Activated naive CD8-positive, alpha-beta T cell (primary cell): ENCODE measurements around the gene BEX4.
"Not testable (repeated sequence)": the region's sequence is repeated elsewhere in the genome, so short reads cannot be mapped to it uniquely, and the experiment has no call there.

Experiments
- H3K27ac Mint-ChIP-seq: one replicate; pipeline ENCODE4 v1.8.0; 2021; ENCODE audit warnings: mixed read lengths
- H3K27me3 Mint-ChIP-seq: one replicate; pipeline ENCODE4 v1.8.0; 2021; ENCODE audit warnings: mixed read lengths
- H3K36me3 Mint-ChIP-seq: one replicate; pipeline ENCODE4 v1.8.0; 2021; ENCODE audit warnings: mixed read lengths
- H3K4me1 Mint-ChIP-seq: one replicate; pipeline ENCODE4 v1.8.0; 2021; ENCODE audit warnings: low read depth, mixed read lengths
- H3K4me3 Mint-ChIP-seq: one replicate; pipeline ENCODE4 v1.8.0; 2021; ENCODE audit warnings: mild to moderate bottlenecking, mixed read lengths
- H3K9me3 Mint-ChIP-seq: one replicate; pipeline ENCODE4 v1.8.0; 2021; ENCODE audit warnings: low read depth, mixed read lengths

Gene BEX4

GRCh38 chrX:103215425-103215991 is 600 bp downstream of the BEX4 start:
- peak overlapping the region; percentile 64 for H3K27ac Mint-ChIP-seq
- H3K9me3 Mint-ChIP-seq, result no peaks in the 10 kb centered on the region
- H3K4me3 Mint-ChIP-seq, result peak overlapping the region; percentile 76
- H3K4me1 Mint-ChIP-seq, result peaks cover 15% of the 10 kb centered on the region
- no peaks in the 10 kb centered on the region for H3K27me3 Mint-ChIP-seq
- no peaks in the 10 kb centered on the region for H3K36me3 Mint-ChIP-seq

- Mint-ChIP-seq H3K27me3 (peaks cover 5% of the 10 kb centered on the region), H3K27ac (no peak overlapping the region)
Measured at GRCh38 chrX:103220511-103221323, 5.8 kb downstream of the BEX4 start.

GRCh38 chrX:103225918-103226317 is 11.0 kb downstream of the BEX4 start:
- H3K36me3 Mint-ChIP-seq, H3K9me3 Mint-ChIP-seq, H3K27ac Mint-ChIP-seq, H3K27me3 Mint-ChIP-seq, H3K4me1 Mint-ChIP-seq, H3K4me3 Mint-ChIP-seq: not testable (repeated sequence)

More at GRCh38 chrX:103220511-103221323, 5.8 kb downstream of the BEX4 start:
- H3K36me3 Mint-ChIP-seq, result no peaks in the 10 kb centered on the region
- H3K9me3 Mint-ChIP-seq, result no peaks in the 10 kb centered on the region
- no peak overlapping the region for H3K4me3 Mint-ChIP-seq
- H3K4me1 Mint-ChIP-seq, result peaks cover 10% of the 10 kb centered on the region

DNA sequence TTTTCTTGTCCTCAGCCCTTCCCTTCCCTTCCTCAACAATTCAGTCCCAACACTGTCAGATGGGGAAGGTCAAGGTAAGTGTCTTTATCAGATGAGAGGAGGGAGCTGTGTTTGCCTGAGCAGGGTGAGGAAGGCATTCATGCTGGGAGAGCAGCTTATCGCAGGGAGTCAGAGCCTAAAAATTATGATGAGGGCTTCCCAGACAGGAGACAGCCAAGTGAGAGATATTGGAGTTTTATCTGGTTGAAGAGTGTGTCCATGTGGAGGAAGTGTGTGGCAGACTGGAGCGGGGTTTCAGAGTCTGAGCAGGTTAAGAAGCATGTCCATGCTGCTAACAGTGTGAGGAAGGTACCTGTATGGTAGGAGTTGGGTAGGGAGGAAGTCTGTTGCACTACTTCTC is 18.4 kb downstream of the BEX4 start:
- Mint-ChIP-seq H3K27ac (no peak overlapping the region), H3K9me3 (no peaks in the 10 kb centered on the region), H3K4me1 (no peaks in the 10 kb centered on the region), H3K27me3 (peaks cover 2% of the 10 kb centered on the region), H3K36me3 (no peaks in the 10 kb centered on the region), H3K4me3 (no peak overlapping the region)

GRCh38 chrX:103234869-103235268 is 20.0 kb downstream of the BEX4 start:
- Mint-ChIP-seq H3K36me3 (no peaks in the 10 kb centered on the region), H3K4me1 (no peaks in the 10 kb centered on the region), H3K27ac (no peak overlapping the region), H3K27me3 (no peaks in the 10 kb centered on the region), H3K4me3 (no peak overlapping the region), H3K9me3 (no peaks in the 10 kb centered on the region)

DNA sequence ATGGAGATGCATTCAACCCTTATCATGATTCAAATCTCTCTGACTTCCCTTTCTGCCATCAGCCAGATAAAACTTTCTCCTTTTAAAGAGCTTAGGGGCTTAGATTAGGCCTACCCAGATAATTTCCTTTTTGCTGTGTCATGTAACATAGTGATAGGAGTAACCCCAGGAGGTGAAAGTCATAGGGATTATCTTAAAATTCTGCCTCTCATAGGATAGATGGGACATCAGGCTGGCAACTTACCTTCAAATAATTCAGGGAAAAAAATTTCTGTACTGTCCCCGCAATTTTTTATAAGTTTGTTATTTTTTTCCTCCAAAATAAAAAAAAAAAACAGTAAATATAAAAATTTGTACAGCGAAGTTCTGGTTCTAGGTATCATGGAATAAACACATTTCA is 20.7 kb downstream of the BEX4 start:
- H3K27ac Mint-ChIP-seq, H3K27me3 Mint-ChIP-seq, H3K4me3 Mint-ChIP-seq, H3K36me3 Mint-ChIP-seq, H3K9me3 Mint-ChIP-seq, H3K4me1 Mint-ChIP-seq: not testable (repeated sequence)

DNA sequence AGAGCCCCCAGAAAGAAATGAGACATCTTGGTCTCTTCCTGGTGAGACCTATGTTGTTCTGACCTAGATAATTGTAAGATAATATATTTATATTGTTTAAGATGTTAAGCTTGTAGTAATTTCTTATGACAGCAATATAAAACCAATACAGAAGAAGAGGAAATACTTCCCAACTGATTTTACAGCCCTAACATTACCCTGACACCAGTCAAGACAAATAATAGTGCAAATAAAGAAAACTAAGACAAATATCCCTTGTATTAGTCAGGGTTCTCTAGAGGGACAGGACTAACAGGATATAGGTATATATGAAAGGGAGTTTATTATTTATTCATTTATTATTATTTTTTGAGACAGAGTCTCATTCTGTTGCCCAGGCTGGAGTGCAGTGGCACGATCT is 21.4 kb downstream of the BEX4 start:
- H3K9me3 Mint-ChIP-seq, result no peaks in the 10 kb centered on the region
- no peaks in the 10 kb centered on the region for H3K4me1 Mint-ChIP-seq
- H3K36me3 Mint-ChIP-seq, result no peaks in the 10 kb centered on the region
- H3K27me3 Mint-ChIP-seq, result no peaks in the 10 kb centered on the region
- H3K27ac Mint-ChIP-seq, result no peak overlapping the region
- no peak overlapping the region for H3K4me3 Mint-ChIP-seq

DNA sequence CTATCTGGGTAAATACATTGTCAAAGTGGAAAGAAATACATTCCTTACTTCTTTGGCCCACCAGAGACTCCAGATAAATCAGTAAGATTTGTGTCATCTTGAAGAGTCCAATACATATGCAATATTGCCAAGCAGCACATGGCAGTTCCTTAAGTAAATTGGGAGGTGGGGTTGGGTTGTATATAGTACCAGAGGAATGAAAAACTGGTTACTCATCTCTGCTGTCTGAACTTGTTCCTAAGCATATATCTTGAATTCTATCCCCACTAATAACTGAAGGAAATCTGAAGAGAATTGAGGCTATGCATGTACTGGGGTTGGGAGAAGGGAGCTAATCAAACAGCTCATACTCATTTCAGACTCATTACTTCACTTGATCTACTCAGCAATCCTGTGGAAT is 25.2 kb downstream of the BEX4 start:
- no peak overlapping the region for H3K4me3 Mint-ChIP-seq
- H3K27me3 Mint-ChIP-seq, result no peaks in the 10 kb centered on the region
- H3K9me3 Mint-ChIP-seq, result no peaks in the 10 kb centered on the region
- H3K36me3 Mint-ChIP-seq, result no peaks in the 10 kb centered on the region
- no peak overlapping the region for H3K27ac Mint-ChIP-seq
- no peaks in the 10 kb centered on the region for H3K4me1 Mint-ChIP-seq

GRCh38 chrX:103248553-103248952 is 33.6 kb downstream of the BEX4 start:
- H3K4me3 Mint-ChIP-seq, result no peak overlapping the region
- H3K9me3 Mint-ChIP-seq, result no peaks in the 10 kb centered on the region
- no peaks in the 10 kb centered on the region for H3K36me3 Mint-ChIP-seq
- H3K4me1 Mint-ChIP-seq, result peaks cover 8% of the 10 kb centered on the region
- H3K27me3 Mint-ChIP-seq, result no peaks in the 10 kb centered on the region
- H3K27ac Mint-ChIP-seq, result no peak overlapping the region

DNA sequence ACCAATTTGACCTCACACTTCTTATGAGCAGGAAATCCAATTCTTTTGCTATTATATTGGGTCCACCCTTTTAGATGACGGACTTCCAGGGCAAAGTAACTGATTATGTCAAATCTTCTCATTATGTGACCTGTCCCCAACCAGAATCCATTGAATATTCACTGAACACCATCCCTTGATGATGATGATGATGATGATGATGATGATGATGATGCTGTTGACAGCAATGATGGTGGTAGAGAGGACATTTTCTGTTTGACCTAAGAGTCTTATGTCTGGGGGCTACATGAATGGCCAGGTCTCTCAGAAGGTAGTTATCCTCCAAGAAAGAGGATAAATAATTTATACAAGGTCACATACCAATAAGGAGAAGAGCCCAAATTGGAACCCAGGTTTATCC is 34.9 kb downstream of the BEX4 start:
- Mint-ChIP-seq H3K9me3 (no peaks in the 10 kb centered on the region), H3K27me3 (no peaks in the 10 kb centered on the region), H3K27ac (no peak overlapping the region), H3K4me3 (no peak overlapping the region), H3K36me3 (no peaks in the 10 kb centered on the region), H3K4me1 (peaks cover 15% of the 10 kb centered on the region)

DNA sequence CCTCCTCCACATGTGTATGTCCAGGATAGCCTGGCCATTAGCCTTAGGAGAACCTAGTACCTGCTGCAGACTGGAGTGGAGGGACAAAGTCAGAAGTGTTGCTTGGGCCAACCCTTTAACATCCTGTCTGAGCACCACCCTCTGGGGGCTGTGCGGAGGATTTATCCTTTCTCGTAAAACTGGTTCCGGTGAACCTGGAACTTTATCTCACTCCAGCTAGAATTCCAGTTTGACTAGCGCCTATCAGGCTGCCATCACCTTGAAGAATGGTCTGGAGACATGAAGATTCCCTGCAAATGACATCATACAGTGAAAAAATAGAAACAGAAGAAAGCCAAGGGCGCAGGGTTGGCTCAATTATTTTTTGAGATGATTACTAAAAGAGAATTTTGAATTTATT is 36.1 kb downstream of the BEX4 start:
- H3K27me3 Mint-ChIP-seq, result no peaks in the 10 kb centered on the region
- no peaks in the 10 kb centered on the region for H3K9me3 Mint-ChIP-seq
- no peak overlapping the region for H3K27ac Mint-ChIP-seq
- no peak overlapping the region for H3K4me3 Mint-ChIP-seq
- peaks cover 22% of the 10 kb centered on the region for H3K4me1 Mint-ChIP-seq
- no peaks in the 10 kb centered on the region for H3K36me3 Mint-ChIP-seq

GRCh38 chrX:103253608-103254007 is 38.7 kb downstream of the BEX4 start:
- no peaks in the 10 kb centered on the region for H3K27me3 Mint-ChIP-seq
- H3K4me3 Mint-ChIP-seq, result peak overlapping the region; percentile 94
- H3K9me3 Mint-ChIP-seq, result no peaks in the 10 kb centered on the region

DNA sequence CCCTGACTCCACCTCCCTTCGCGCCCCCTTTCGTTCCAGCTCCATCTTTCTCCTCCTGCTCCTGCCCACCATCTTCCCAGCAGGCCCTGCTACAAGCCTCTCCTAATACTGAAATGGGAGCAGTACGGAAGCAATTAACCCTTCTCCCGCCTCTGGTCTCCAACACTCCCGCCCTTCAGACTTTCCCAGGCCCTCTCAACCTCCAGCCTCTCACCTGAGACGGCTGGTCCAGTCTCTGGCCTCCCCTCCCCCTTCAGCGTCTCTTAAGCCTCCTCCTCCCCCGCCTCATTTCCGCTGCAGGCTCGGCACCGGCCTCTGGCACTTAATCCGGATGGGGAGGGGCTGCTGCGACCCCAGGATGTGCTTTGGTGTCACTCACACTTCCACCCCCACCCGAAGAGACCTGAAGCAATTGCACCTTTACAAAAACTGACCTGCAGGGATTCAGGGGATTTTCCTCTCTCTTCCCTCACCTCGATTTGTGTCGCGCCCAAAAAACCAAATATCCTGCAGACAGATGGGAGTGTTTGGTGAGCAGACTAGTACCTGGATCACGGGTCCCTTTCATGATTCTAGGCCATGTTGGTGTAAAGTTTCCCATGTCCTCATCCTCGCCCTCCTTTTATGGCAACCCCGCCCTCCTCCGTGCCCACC is 39.4 kb downstream of the BEX4 start:
- no peaks in the 10 kb centered on the region for H3K36me3 Mint-ChIP-seq
- peak overlapping the region; percentile 94 for H3K4me3 Mint-ChIP-seq
- no peaks in the 10 kb centered on the region for H3K27me3 Mint-ChIP-seq
- peaks cover 22% of the 10 kb centered on the region for H3K4me1 Mint-ChIP-seq
- H3K27ac Mint-ChIP-seq, result peak overlapping the region; percentile 93
- H3K9me3 Mint-ChIP-seq, result no peaks in the 10 kb centered on the region

More at GRCh38 chrX:103253608-103254007, 38.7 kb downstream of the BEX4 start:
- Mint-ChIP-seq H3K36me3 (no peaks in the 10 kb centered on the region), H3K27ac (peak overlapping the region; percentile 93), H3K4me1 (peaks cover 22% of the 10 kb centered on the region)

DNA sequence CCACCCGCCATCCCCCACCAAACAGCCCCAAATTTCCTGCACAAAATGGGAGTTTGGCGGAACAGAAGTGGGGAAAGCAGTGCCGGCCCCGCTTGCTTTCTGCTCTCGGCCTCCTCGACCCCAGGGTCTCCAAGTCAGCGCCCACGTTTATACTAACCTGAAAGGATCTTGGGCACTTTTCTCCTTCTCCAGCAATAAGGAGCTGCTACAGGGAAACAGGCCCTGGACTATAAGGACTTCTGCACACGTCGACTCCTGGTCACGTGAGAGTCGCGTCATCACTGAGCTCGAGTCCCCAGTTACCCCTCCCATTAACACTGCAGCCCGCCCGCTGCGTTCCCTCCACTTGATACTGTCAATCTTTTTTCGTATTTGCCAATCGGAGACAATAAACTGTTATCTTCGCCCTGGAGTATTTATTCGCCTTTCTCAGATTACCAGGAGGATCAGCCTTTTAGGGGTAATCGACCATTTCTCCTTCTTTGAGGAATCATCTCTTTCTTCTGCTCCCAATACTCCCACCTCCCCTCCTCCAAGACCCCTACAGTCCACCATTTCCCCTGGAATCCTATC is 40.1 kb downstream of the BEX4 start, which contains the start of gene TCEAL8:
TSS of gene TCEAL8 (minus strand) at position 235 of the 573 bp plus-strand sequence. CDS start 1,176 bp downstream, outside the sequence.
- Mint-ChIP-seq H3K4me3 (peak within 1 kb of the TSS; percentile 94), H3K9me3 (no peaks in the 10 kb centered on the region), H3K36me3 (no peaks in the 10 kb centered on the region), H3K4me1 (peaks cover 22% of the 10 kb centered on the region), H3K27ac (peak within 1 kb of the TSS; percentile 93), H3K27me3 (no peaks in the 10 kb centered on the region)

DNA sequence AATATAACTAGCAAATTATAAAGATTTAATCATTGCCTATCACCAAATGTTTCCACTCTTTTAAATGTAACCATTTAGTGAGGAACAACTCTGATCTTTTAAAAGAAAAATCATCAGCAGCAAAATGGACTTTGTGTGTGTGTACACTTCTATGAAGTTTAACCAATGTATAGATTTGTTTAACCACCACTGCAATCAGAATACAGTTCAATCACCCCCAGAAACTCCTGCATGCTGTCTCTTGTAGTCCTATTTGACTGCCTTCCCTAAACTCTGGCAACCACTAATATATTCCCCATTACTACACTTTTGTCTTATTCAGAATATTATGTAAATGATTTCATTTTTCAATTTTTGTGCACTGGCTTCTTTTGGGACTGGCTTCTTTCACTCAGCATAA is 41.7 kb downstream of the BEX4 start:
- Mint-ChIP-seq H3K36me3 (no peaks in the 10 kb centered on the region), H3K4me3 (no peak overlapping the region), H3K27ac (no peak overlapping the region), H3K27me3 (no peaks in the 10 kb centered on the region), H3K4me1 (peaks cover 22% of the 10 kb centered on the region), H3K9me3 (no peaks in the 10 kb centered on the region)
